SK-N-SH treated with all-trans-retinoic acid at 6 μM for 48 hours (cell line): ENCODE data around the gene FOXD4L6.
"Not testable (repeated sequence)": the region's sequence is repeated elsewhere in the genome, so short reads cannot be mapped to it uniquely, and the experiment has no call there.

Experiments used
- ARNTL ChIP-seq: fragments of 450-650 bp; formaldehyde crosslinking; IDR thresholded peaks from 2 replicates; pipeline ENCODE4 v1.5.0; 2020; ENCODE audit warnings: low read depth, mild to moderate bottlenecking, moderate library complexity, borderline replicate concordance
- BACH2 ChIP-seq: fragments of 250-450 bp; sonication (Bioruptor Pico); IDR thresholded peaks from 2 replicates; pipeline ENCODE4 v1.9.0; 2021; ENCODE audit warnings: mild to moderate bottlenecking, borderline replicate concordance
- PPARA ChIP-seq: fragments of 250-450 bp; sonication (Bioruptor Pico); IDR thresholded peaks from 2 replicates; pipeline ENCODE4 v1.5.0; 2020; ENCODE audit warnings: mild to moderate bottlenecking, borderline replicate concordance
- TCF4 ChIP-seq: fragments of 250-450 bp; sonication (Bioruptor Pico); IDR thresholded peaks from 2 replicates; pipeline ENCODE4 v1.8.0; 2021; ENCODE audit warnings: mild to moderate bottlenecking, moderate library complexity, borderline replicate concordance
- ZFP30 ChIP-seq: fragments of 450-650 bp; formaldehyde crosslinking; IDR thresholded peaks from 2 replicates; pipeline ENCODE4 v1.5.0; 2022; ENCODE audit warnings: mild to moderate bottlenecking, moderate library complexity
- ZNF565 ChIP-seq: fragments of 450-650 bp; formaldehyde crosslinking; conservative IDR thresholded peaks from 2 replicates; pipeline ENCODE4 v1.5.0; 2020; ENCODE audit warnings: low read depth, mild to moderate bottlenecking, moderate library complexity
- ZNF70 ChIP-seq: fragments of 450-650 bp; formaldehyde crosslinking; IDR thresholded peaks from 2 replicates; pipeline ENCODE4 v1.5.0; 2020; ENCODE audit warnings: mild to moderate bottlenecking, moderate library complexity
- TF ChIP-seq, protein P1 (sequence below): fragments of 250-450 bp; sonication (Bioruptor Pico); IDR thresholded peaks from 2 replicates; pipeline ENCODE4 v1.8.0; 2020; ENCODE audit warnings: mild to moderate bottlenecking, moderate library complexity, borderline replicate concordance
- TF ChIP-seq, protein P2 (sequence below): fragments of 250-450 bp; sonication (Bioruptor Pico); IDR thresholded peaks from 2 replicates; pipeline ENCODE4 v1.8.0; 2021; ENCODE audit warnings: low read depth, mild to moderate bottlenecking, moderate library complexity, borderline replicate concordance

DNA sequence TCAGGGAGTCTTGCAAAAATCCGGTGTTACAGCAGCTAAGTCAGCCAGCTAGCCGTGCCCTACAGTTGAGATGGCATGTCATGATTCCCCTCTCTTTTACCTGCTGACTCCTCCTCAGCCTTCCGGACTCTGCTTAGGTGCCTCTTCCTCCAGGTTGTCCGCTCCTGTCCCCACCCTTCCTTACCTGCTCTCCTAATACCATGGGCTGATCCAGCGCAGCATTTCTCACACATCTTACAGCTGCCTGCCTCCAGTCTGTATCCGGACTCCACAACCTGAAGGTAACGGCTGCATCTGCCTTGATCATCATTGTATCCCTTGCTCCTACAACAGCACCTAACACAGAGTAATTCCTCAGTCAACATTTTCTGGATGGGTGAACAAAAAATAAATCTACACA is 9.2 kb downstream of the FOXD4L6 start:
- not testable (repeated sequence) for TF ChIP-seq BACH2, ZNF70, ZFP30, PPARA, ZNF565, ARNTL, TCF4 (CRISPR knock-in tag)
- TF ChIP-seq, protein P1, sequence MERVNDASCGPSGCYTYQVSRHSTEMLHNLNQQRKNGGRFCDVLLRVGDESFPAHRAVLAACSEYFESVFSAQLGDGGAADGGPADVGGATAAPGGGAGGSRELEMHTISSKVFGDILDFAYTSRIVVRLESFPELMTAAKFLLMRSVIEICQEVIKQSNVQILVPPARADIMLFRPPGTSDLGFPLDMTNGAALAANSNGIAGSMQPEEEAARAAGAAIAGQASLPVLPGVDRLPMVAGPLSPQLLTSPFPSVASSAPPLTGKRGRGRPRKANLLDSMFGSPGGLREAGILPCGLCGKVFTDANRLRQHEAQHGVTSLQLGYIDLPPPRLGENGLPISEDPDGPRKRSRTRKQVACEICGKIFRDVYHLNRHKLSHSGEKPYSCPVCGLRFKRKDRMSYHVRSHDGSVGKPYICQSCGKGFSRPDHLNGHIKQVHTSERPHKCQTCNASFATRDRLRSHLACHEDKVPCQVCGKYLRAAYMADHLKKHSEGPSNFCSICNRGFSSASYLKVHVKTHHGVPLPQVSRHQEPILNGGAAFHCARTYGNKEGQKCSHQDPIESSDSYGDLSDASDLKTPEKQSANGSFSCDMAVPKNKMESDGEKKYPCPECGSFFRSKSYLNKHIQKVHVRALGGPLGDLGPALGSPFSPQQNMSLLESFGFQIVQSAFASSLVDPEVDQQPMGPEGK = not testable (repeated sequence)
- TF ChIP-seq, protein P2, sequence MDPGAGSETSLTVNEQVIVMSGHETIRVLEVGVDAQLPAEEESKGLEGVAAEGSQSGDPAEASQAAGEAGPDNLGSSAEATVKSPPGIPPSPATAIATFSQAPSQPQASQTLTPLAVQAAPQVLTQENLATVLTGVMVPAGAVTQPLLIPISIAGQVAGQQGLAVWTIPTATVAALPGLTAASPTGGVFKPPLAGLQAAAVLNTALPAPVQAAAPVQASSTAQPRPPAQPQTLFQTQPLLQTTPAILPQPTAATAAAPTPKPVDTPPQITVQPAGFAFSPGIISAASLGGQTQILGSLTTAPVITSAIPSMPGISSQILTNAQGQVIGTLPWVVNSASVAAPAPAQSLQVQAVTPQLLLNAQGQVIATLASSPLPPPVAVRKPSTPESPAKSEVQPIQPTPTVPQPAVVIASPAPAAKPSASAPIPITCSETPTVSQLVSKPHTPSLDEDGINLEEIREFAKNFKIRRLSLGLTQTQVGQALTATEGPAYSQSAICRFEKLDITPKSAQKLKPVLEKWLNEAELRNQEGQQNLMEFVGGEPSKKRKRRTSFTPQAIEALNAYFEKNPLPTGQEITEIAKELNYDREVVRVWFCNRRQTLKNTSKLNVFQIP (CRISPR knock-in tag) = not testable (repeated sequence)
